GM18498 (cell line): ENCODE results near the gene RGS19.
"Not testable (repeated sequence)": the region's sequence is repeated elsewhere in the genome, so short reads cannot be mapped to it uniquely, and the experiment has no call there.

Experiments
- ATAC-seq: cut with Tn5 transposase; IDR thresholded peaks from one replicate; pipeline ENCODE4 v1.9.1; 2021; ENCODE audit warnings: mild to moderate bottlenecking, moderate library complexity; ENCODE audit not compliant: unreplicated experiment

RGS19 gene

GRCh38 chr20:64095927-64096326 is 16.6 kb upstream of the RGS19 start:
- no peak for ATAC-seq

- no peak for ATAC-seq
Measured at GRCh38 chr20:64095455-64095854, 16.1 kb upstream of the RGS19 start.

- ATAC-seq, result no peak
Measured at GRCh38 chr20:64093013-64093503, 13.7 kb upstream of the RGS19 start.

GRCh38 chr20:64092258-64093012 is 13.1 kb upstream of the RGS19 start:
- ATAC-seq, result no peak

GRCh38 chr20:64091770-64092169 is 12.5 kb upstream of the RGS19 start:
- no peak for ATAC-seq

- ATAC-seq, result no peak
Measured at GRCh38 chr20:64091340-64091739, 12.0 kb upstream of the RGS19 start.

GRCh38 chr20:64090165-64090564 is 10.8 kb upstream of the RGS19 start:
- ATAC-seq, result no peak

- ATAC-seq, result not testable (repeated sequence)
Measured at GRCh38 chr20:64088586-64088985, 9.3 kb upstream of the RGS19 start.

GRCh38 chr20:64087226-64087825 is 8.0 kb upstream of the RGS19 start:
- ATAC-seq, result not testable (repeated sequence)

- ATAC-seq, result no peak
Measured at GRCh38 chr20:64086801-64087200, 7.5 kb upstream of the RGS19 start.

GRCh38 chr20:64084685-64085152 is 5.4 kb upstream of the RGS19 start:
- no peak for ATAC-seq

- ATAC-seq, result no peak
Measured at GRCh38 chr20:64083804-64084684, 4.7 kb upstream of the RGS19 start, which contains the start of gene LKAAEAR1. Gene LKAAEAR1 (minus strand): TSS chr20:64084398. CDS start chr20:64084219, 179 bp downstream.

- no peak for ATAC-seq
Measured at GRCh38 chr20:64083378-64083803, 4.1 kb upstream of the RGS19 start.

- no peak for ATAC-seq
Measured at GRCh38 chr20:64082820-64083377, 3.6 kb upstream of the RGS19 start.

GRCh38 chr20:64082126-64082731 is 2.9 kb upstream of the RGS19 start:
- ATAC-seq, result no peak

- ATAC-seq, result no peak
Measured at GRCh38 chr20:64081624-64081964, 2.3 kb upstream of the RGS19 start.

GRCh38 chr20:64080813-64081623 is 1.7 kb upstream of the RGS19 start:
- ATAC-seq, result no peak

- peak; percentile 1 for ATAC-seq
Measured at GRCh38 chr20:64080013-64080812, 895 bp upstream of the RGS19 start, which contains the start of gene OPRL1. Gene OPRL1 (plus strand): TSS chr20:64080082. CDS start chr20:64092721, 12,639 bp downstream.

GRCh38 chr20:64078934-64079272 is 415 bp downstream of the RGS19 start:
- ATAC-seq, result no peak
